ENCODE data around the gene ANKRD40CL. TPM values are rescaled to one million over a fixed set of nuclear protein-coding genes. Genes with fewer than 3 reads are reported as not detected.
"Not testable (repeated sequence)": the region's sequence is repeated elsewhere in the genome, so short reads cannot be mapped to it uniquely, and the experiment has no call there.

Gene ANKRD40CL
- polyA plus RNA-seq (ENCODE audit: insufficient read length) = 0.30 TPM

GRCh38 chr17:50767446-50767845 is at the start of gene ANKRD40CL:
Gene ANKRD40CL (minus strand): TSS chr17:50767518. CDS start chr17:50766913, 605 bp downstream.
- DNase-seq (ENCODE audit: low read depth) = no peak

GRCh38 chr17:50816271-50816670 is 49.0 kb upstream of the ANKRD40CL start:
- no peak for DNase-seq (ENCODE audit: low read depth)

- no peak for DNase-seq (ENCODE audit: low read depth)
Measured at GRCh38 chr17:50815400-50815799, 48.1 kb upstream of the ANKRD40CL start.

GRCh38 chr17:50813583-50813982 is 46.3 kb upstream of the ANKRD40CL start:
- DNase-seq (ENCODE audit: low read depth) = no peak

GRCh38 chr17:50808888-50809287 is 41.6 kb upstream of the ANKRD40CL start:
- DNase-seq (ENCODE audit: low read depth) = no peak

GRCh38 chr17:50808413-50808812 is 41.1 kb upstream of the ANKRD40CL start:
- DNase-seq (ENCODE audit: low read depth) = no peak

- no peak for DNase-seq (ENCODE audit: low read depth)
Measured at GRCh38 chr17:50807675-50808074, 40.4 kb upstream of the ANKRD40CL start.

- no peak for DNase-seq (ENCODE audit: low read depth)
Measured at GRCh38 chr17:50807009-50807408, 39.7 kb upstream of the ANKRD40CL start.

- DNase-seq (ENCODE audit: low read depth) = no peak
Measured at GRCh38 chr17:50806141-50806643, 38.9 kb upstream of the ANKRD40CL start.

- no peak for DNase-seq (ENCODE audit: low read depth)
Measured at GRCh38 chr17:50805486-50805885, 38.2 kb upstream of the ANKRD40CL start.

GRCh38 chr17:50804749-50805475 is 37.6 kb upstream of the ANKRD40CL start:
- not testable (repeated sequence) for DNase-seq (ENCODE audit: low read depth)

- DNase-seq (ENCODE audit: low read depth) = no peak
Measured at GRCh38 chr17:50803676-50804075, 36.4 kb upstream of the ANKRD40CL start.

GRCh38 chr17:50802609-50803571 is 35.6 kb upstream of the ANKRD40CL start:
- DNase-seq (ENCODE audit: low read depth) = no peak

- DNase-seq (ENCODE audit: low read depth) = no peak
Measured at GRCh38 chr17:50800196-50800700, 32.9 kb upstream of the ANKRD40CL start.

- no peak for DNase-seq (ENCODE audit: low read depth)
Measured at GRCh38 chr17:50799582-50799981, 32.3 kb upstream of the ANKRD40CL start.

GRCh38 chr17:50798424-50799288 is 31.3 kb upstream of the ANKRD40CL start:
- DNase-seq (ENCODE audit: low read depth) = no peak

GRCh38 chr17:50797135-50797810 is 30.0 kb upstream of the ANKRD40CL start:
- DNase-seq (ENCODE audit: low read depth) = no peak

GRCh38 chr17:50794361-50794760 is 27.0 kb upstream of the ANKRD40CL start:
- DNase-seq (ENCODE audit: low read depth) = no peak

- no peak for DNase-seq (ENCODE audit: low read depth)
Measured at GRCh38 chr17:50793007-50793406, 25.7 kb upstream of the ANKRD40CL start.

GRCh38 chr17:50792132-50792531 is 24.8 kb upstream of the ANKRD40CL start:
- DNase-seq (ENCODE audit: low read depth) = no peak

GRCh38 chr17:50790618-50791017 is 23.3 kb upstream of the ANKRD40CL start:
- no peak for DNase-seq (ENCODE audit: low read depth)

Measured in forelimb muscle (tissue), 1 donor.